Smooth muscle cell (in vitro differentiated cells): ENCODE data around the gene ZSWIM2. TPM values are rescaled to one million over a fixed set of nuclear protein-coding genes. Genes with fewer than 3 reads are reported as not detected.

ENCODE experiments used
- DNase-seq: peaks from one replicate; lab custom pipeline; 2025; ENCODE audit not compliant: unreplicated experiment; lab: John Stamatoyannopoulos, UW
- H2AFZ ChIP-seq: fragments of 200-600 bp; sonication (generic); 2 replicates; pipeline ENCODE4 v1.6.0; 2016; ENCODE audit warnings: antibody characterized with exemption, low read depth, mild to moderate bottlenecking
- H3F3A ChIP-seq: fragments of 200-600 bp; sonication (generic); 2 replicates; pipeline ENCODE4 v1.6.0; 2017; ENCODE audit warnings: antibody characterized with exemption, low read depth
- H3K27ac ChIP-seq: fragments of 200-600 bp; sonication (generic); 2 replicates; pipeline ENCODE4 v1.5.1; 2016; ENCODE audit warnings: low read depth, mild to moderate bottlenecking
- H3K27me3 ChIP-seq: fragments of 200-600 bp; sonication (generic); 2 replicates; pipeline ENCODE4 v1.6.1; 2016; ENCODE audit warnings: low read depth, mild to moderate bottlenecking
- H3K36me3 ChIP-seq: fragments of 200-600 bp; sonication (generic); 2 replicates; pipeline ENCODE4 v1.5.1; 2016; ENCODE audit warnings: low read depth
- H3K4me1 ChIP-seq: fragments of 200-600 bp; sonication (generic); 2 replicates; pipeline ENCODE4 v1.5.1; 2016; ENCODE audit warnings: low read depth
- H3K4me2 ChIP-seq: fragments of 200-600 bp; sonication (generic); 2 replicates; pipeline ENCODE4 v1.6.0; 2016; ENCODE audit warnings: mild to moderate bottlenecking
- H3K4me3 ChIP-seq: fragments of 200-600 bp; sonication (generic); 2 replicates; pipeline ENCODE4 v1.5.1; 2016; ENCODE audit warnings: mild to moderate bottlenecking
- H3K79me2 ChIP-seq: fragments of 200-600 bp; sonication (generic); 2 replicates; pipeline ENCODE4 v1.6.0; 2016; ENCODE audit warnings: low read depth, mild to moderate bottlenecking
- H3K9ac ChIP-seq: fragments of 200-600 bp; sonication (generic); 2 replicates; pipeline ENCODE4 v1.6.0; 2016; ENCODE audit warnings: low read depth
- H3K9me3 ChIP-seq: fragments of 200-600 bp; sonication (generic); replicated peaks from 2 replicates; pipeline ENCODE4 v1.5.1; 2016; ENCODE audit warnings: low read depth
- H4K20me1 ChIP-seq: fragments of 200-600 bp; sonication (generic); 2 replicates; pipeline ENCODE4 v1.6.0; 2016; ENCODE audit warnings: low read depth
- CTCF ChIP-seq: fragments of 200-600 bp; sonication (generic); IDR thresholded peaks from 2 replicates; pipeline ENCODE4 v1.5.1; 2017; ENCODE audit warnings: borderline replicate concordance, mild to moderate bottlenecking, antibody characterized with exemption; ENCODE audit not compliant: insufficient read depth, poor library complexity, severe bottlenecking
- WGBS: methylation state at CpG from one replicate; pipeline ENCODE4 v1.1.7; 2016; ENCODE audit warnings: low lambda C conversion rate; 5-methylcytosine and 5-hydroxymethylcytosine counted together
- polyA plus RNA-seq: library from polyadenylated mRNA; unstranded; fragments of >200 nt; fragmentation: Nextera tagmentation; extraction: Ambion mirVana; gene quantifications from 2 replicates; pipeline ENCODE4 v1.2.1, GENCODE V29; 2016
- total RNA-seq: library from RNA; depleted of rRNA; stranded (reverse); fragments of >200 nt; gene quantifications from 2 replicates; pipeline ENCODE4 v1.2.3, GENCODE V29; 2014

The ZSWIM2 gene
- total and polyA plus RNA-seq, 2 experiments from 2014 or later: not detected

- no peak overlapping the region for H3K27ac ChIP-seq
- TF ChIP-seq CTCF: no peak
- no peak overlapping the region for H3K9ac ChIP-seq
- DNase-seq: no peak
- H3F3A ChIP-seq: no peaks in the 10 kb centered on the region
- no peaks in the 10 kb centered on the region for H3K4me1 ChIP-seq
- 90% methylated on average over 2 of the region's 2 CpGs for WGBS
- H3K79me2 ChIP-seq: no peaks in the 10 kb centered on the region
- no peaks in the 10 kb centered on the region for H3K36me3 ChIP-seq
- no peak overlapping the region for H2AFZ ChIP-seq
- H3K9me3 ChIP-seq: no peaks in the 10 kb centered on the region
- no peaks in the 10 kb centered on the region for H4K20me1 ChIP-seq
- H3K4me3 ChIP-seq: no peak overlapping the region
- no peak overlapping the region for H3K4me2 ChIP-seq
- H3K27me3 ChIP-seq: no peaks in the 10 kb centered on the region
Observed at GRCh38 chr2:186892821-186893220, 43.9 kb upstream of the ZSWIM2 start.

GRCh38 chr2:186891185-186891621 is 42.2 kb upstream of the ZSWIM2 start:
- Histone ChIP-seq H3K27ac (no peak overlapping the region), H3K4me2 (no peak overlapping the region), H3F3A (no peaks in the 10 kb centered on the region), H4K20me1 (no peaks in the 10 kb centered on the region), H3K9me3 (no peaks in the 10 kb centered on the region), H2AFZ (no peak overlapping the region), H3K9ac (no peak overlapping the region), H3K4me3 (no peak overlapping the region), H3K79me2 (no peaks in the 10 kb centered on the region), H3K36me3 (no peaks in the 10 kb centered on the region), H3K4me1 (no peaks in the 10 kb centered on the region), H3K27me3 (no peaks in the 10 kb centered on the region)
- DNase-seq: no peak
- WGBS: 71% methylated on average over 1 of the region's 1 CpG
- no peak for TF ChIP-seq CTCF

GRCh38 chr2:186889101-186889879 is 40.3 kb upstream of the ZSWIM2 start:
- Histone ChIP-seq H3K36me3 (no peaks in the 10 kb centered on the region), H3K4me2 (no peak overlapping the region), H3K9me3 (no peaks in the 10 kb centered on the region), H2AFZ (peak overlapping the region; percentile 17), H3K27ac (no peak overlapping the region), H3K79me2 (no peaks in the 10 kb centered on the region), H3K27me3 (no peaks in the 10 kb centered on the region), H3F3A (no peaks in the 10 kb centered on the region), H3K4me3 (no peak overlapping the region), H4K20me1 (no peaks in the 10 kb centered on the region), H3K4me1 (no peaks in the 10 kb centered on the region), H3K9ac (no peak overlapping the region)
- no peak for TF ChIP-seq CTCF
- 83% methylated on average over 7 of the region's 7 CpGs for WGBS
- DNase-seq: no peak
